OCI-LY1 (cell line): ENCODE data around the gene SLC29A1.
A peak's percentile ranks its signal among the peaks of the same experiment; 100 is the strongest.

Source experiments
- H2AFZ ChIP-seq: fragments of 200-600 bp; sonication (generic), shearing (Covaris generic); 2 replicates; pipeline ENCODE4 v1.6.0; 2014; ENCODE audit warnings: antibody characterized with exemption, mild to moderate bottlenecking, low read length
- H3F3A ChIP-seq: fragments of 200-600 bp; sonication (generic), shearing (Covaris generic); 2 replicates; pipeline ENCODE4 v1.6.0; 2014; ENCODE audit warnings: mild to moderate bottlenecking, antibody characterized with exemption, low read length, moderate library complexity; ENCODE audit not compliant: insufficient read depth
- H3K27ac ChIP-seq: fragments of 200-600 bp; sonication (generic); 2 replicates; pipeline ENCODE4 v1.5.1; 2014; ENCODE audit warnings: low read length, mixed run types, mild to moderate bottlenecking, low read depth; ENCODE audit not compliant: poor library complexity, severe bottlenecking
- H3K27me3 ChIP-seq: fragments of 200-600 bp; sonication (generic); 2 replicates; pipeline ENCODE4 v1.6.0; 2014; ENCODE audit warnings: antibody characterized with exemption, mild to moderate bottlenecking, low read length, moderate library complexity; ENCODE audit not compliant: insufficient read depth
- H3K36me3 ChIP-seq: fragments of 200-600 bp; sonication (generic); 2 replicates; pipeline ENCODE4 v1.6.1; 2014; ENCODE audit warnings: mild to moderate bottlenecking, antibody characterized with exemption, low read length, moderate library complexity, mixed read lengths; ENCODE audit not compliant: insufficient read depth
- H3K4me1 ChIP-seq: fragments of 200-600 bp; sonication (generic); 2 replicates; pipeline ENCODE4 v1.5.1; 2014; ENCODE audit warnings: mild to moderate bottlenecking, low read length, moderate library complexity; ENCODE audit not compliant: insufficient read depth, severe bottlenecking
- H3K4me2 ChIP-seq: fragments of 200-600 bp; sonication (generic), shearing (Covaris generic); 2 replicates; pipeline ENCODE4 v1.6.1; 2014; ENCODE audit warnings: low read length
- H3K4me3 ChIP-seq: fragments of 200-600 bp; sonication (generic); 2 replicates; pipeline ENCODE4 v1.5.1; 2014; ENCODE audit warnings: low read length, low read depth, mild to moderate bottlenecking, mixed read lengths; ENCODE audit not compliant: poor library complexity, severe bottlenecking
- H3K79me2 ChIP-seq: fragments of 200-600 bp; shearing (Covaris generic); 2 replicates; pipeline ENCODE4 v1.6.1; 2016; ENCODE audit warnings: mixed run types, low read length, mixed read lengths; ENCODE audit not compliant: insufficient read depth
- H3K9ac ChIP-seq: fragments of 200-600 bp; sonication (generic), shearing (Covaris generic); 2 replicates; pipeline ENCODE4 v1.6.1; 2014; ENCODE audit warnings: mild to moderate bottlenecking, low read length, mixed read lengths
- H3K9me2 ChIP-seq: fragments of 200-600 bp; sonication (generic), shearing (Covaris generic); 2 replicates; pipeline ENCODE4 v1.6.1; 2014; ENCODE audit warnings: low read depth, mild to moderate bottlenecking, low read length, mixed read lengths
- H3K9me3 ChIP-seq: fragments of 200-600 bp; shearing (Covaris generic); 2 replicates; pipeline ENCODE4 v1.6.1; 2014; ENCODE audit warnings: low read length, mixed read lengths
- H4K20me1 ChIP-seq: fragments of 200-600 bp; sonication (generic), shearing (Covaris generic); 2 replicates; pipeline ENCODE4 v1.6.0; 2016; ENCODE audit warnings: mild to moderate bottlenecking, low read length; ENCODE audit not compliant: insufficient read depth
- CTCF ChIP-seq: fragments of 200-600 bp; sonication (generic), shearing (Covaris generic); IDR thresholded peaks from 2 replicates; pipeline ENCODE4 v1.5.1; 2017; ENCODE audit warnings: mild to moderate bottlenecking, antibody characterized with exemption, low read length, moderate library complexity, mixed read lengths
- EZH2 ChIP-seq: fragments of 200-600 bp; sonication (generic), shearing (Covaris generic); IDR thresholded peaks from 2 replicates; pipeline ENCODE4 v1.8.0; 2017; ENCODE audit warnings: borderline replicate concordance, mixed run types, mild to moderate bottlenecking, antibody characterized with exemption, low read length, moderate library complexity, mixed read lengths

SLC29A1 gene

DNA sequence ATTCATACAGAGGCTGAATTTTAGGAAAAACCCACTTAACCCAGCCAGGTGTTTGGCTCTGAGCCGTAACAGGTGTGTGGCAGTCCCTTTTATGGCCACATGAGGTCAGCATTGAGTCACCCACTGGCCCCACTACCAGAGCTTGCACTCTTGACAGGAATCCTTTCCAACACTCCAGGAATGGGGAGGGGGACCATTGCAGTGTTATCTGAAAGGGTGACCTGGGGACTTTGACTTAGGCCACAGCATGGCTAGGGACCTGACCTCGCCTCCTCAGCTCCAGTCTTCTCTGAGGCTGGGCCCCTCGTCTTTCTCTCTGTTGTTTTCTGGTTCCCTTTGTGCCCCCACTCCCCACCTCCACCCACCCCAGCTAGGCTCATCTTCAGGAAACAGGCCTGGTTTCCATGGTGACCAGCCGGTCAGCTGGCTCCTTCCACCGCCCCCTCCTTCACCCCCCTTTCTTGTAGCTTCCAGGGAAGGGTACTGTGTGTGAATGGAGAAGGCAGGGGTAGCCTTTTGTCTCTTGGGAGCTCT, 44.8 kb downstream of the SLC29A1 start:
- H3K9ac ChIP-seq, result no peak overlapping the region
- no peak overlapping the region for H3K4me3 ChIP-seq
- no peaks in the 10 kb centered on the region for H3K79me2 ChIP-seq
- no peaks in the 10 kb centered on the region for H3K9me3 ChIP-seq
- no peaks in the 10 kb centered on the region for H3K36me3 ChIP-seq
- H4K20me1 ChIP-seq, result no peaks in the 10 kb centered on the region
- H3K9me2 ChIP-seq, result no peaks in the 10 kb centered on the region
- H3K4me1 ChIP-seq, result peaks cover 21% of the 10 kb centered on the region
- no peaks in the 10 kb centered on the region for H3F3A ChIP-seq
- no peak overlapping the region for H2AFZ ChIP-seq
- no peak overlapping the region for H3K27ac ChIP-seq
- TF ChIP-seq CTCF, result peak; percentile 96
- TF ChIP-seq EZH2, result no peak
- no peak overlapping the region for H3K4me2 ChIP-seq
- H3K27me3 ChIP-seq, result peaks cover 6% of the 10 kb centered on the region; the same call in 1 of the 2 replicates

- TF ChIP-seq CTCF (no peak), EZH2 (no peak)
- no peak overlapping the region for H3K9ac ChIP-seq
- H4K20me1 ChIP-seq, result no peaks in the 10 kb centered on the region
- H3K27me3 ChIP-seq, result peaks cover 6% of the 10 kb centered on the region; the same call in 1 of the 2 replicates
- peaks cover 10% of the 10 kb centered on the region for H3K4me1 ChIP-seq
- H3K36me3 ChIP-seq, result no peaks in the 10 kb centered on the region
- H3K9me2 ChIP-seq, result no peaks in the 10 kb centered on the region
- no peaks in the 10 kb centered on the region for H3F3A ChIP-seq
- H3K27ac ChIP-seq, result no peak overlapping the region
- no peak overlapping the region for H3K4me2 ChIP-seq
- H3K79me2 ChIP-seq, result no peaks in the 10 kb centered on the region
- no peak overlapping the region for H2AFZ ChIP-seq
- no peaks in the 10 kb centered on the region for H3K9me3 ChIP-seq
- H3K4me3 ChIP-seq, result no peak overlapping the region
Observed at GRCh38 chr6:44269178-44269920, 46.0 kb downstream of the SLC29A1 start.

DNA sequence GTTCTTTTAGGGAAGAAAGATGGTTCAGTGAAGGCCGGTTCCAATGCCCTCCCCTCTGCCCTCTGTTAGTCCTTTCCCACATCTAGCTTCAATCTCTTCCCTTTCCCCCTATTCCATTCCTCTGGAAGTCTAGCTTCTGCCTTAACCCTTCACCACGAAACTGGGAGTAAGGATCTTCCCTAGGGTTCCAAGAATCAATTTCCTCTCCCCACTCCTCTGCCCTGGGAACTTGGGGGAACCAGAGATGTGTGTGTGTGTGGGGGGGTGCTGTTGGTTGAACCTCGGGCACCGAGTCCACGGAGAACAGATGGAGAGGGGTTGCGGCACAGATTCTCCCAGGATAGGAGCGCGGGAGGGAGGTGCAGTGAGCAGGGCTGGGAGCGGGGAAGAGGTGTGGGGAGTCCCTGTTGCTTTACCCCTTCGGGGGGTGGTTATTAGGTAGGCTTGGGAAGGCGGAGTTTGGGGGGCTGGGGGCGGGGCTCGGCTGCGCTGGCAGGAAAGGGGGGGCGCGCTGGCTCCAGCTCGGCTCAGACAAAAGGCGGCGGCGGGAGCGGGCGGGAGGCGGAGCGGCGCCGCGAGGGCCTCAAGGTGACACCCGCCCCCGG, 46.6 kb downstream of the SLC29A1 start, which contains the start of gene TMEM151B:
Gene TMEM151B (plus strand): TSS at position 530 of the 605 bp plus-strand sequence. CDS start 293 bp downstream, outside the sequence.
- Histone ChIP-seq H3K4me2 (peak within 1 kb of the TSS; percentile 41; the same call in 1 of the 2 replicates), H3K27ac (no peak within 1 kb of the TSS), H3K27me3 (peaks cover 6% of the 10 kb centered on the region; the same call in 1 of the 2 replicates), H3K9ac (no peak within 1 kb of the TSS), H3K79me2 (no peaks in the 10 kb centered on the region), H2AFZ (no peak within 1 kb of the TSS), H3K9me2 (no peaks in the 10 kb centered on the region), H3K4me3 (peak within 1 kb of the TSS; percentile 36), H3F3A (no peaks in the 10 kb centered on the region), H3K36me3 (no peaks in the 10 kb centered on the region), H4K20me1 (no peaks in the 10 kb centered on the region), H3K4me1 (peaks cover 5% of the 10 kb centered on the region), H3K9me3 (no peaks in the 10 kb centered on the region)
- no peak for TF ChIP-seq CTCF
- TF ChIP-seq EZH2, result no peak
